GM18498 (cell line): ENCODE results near the gene THAP10.
"Not testable (repeated sequence)": the region's sequence is repeated elsewhere in the genome, so short reads cannot be mapped to it uniquely, and the experiment has no call there.

ENCODE experiments used
- ATAC-seq: cut with Tn5 transposase; IDR thresholded peaks from one replicate; pipeline ENCODE4 v1.9.1; 2021; ENCODE audit warnings: mild to moderate bottlenecking, moderate library complexity; ENCODE audit not compliant: unreplicated experiment

THAP10 gene

DNA sequence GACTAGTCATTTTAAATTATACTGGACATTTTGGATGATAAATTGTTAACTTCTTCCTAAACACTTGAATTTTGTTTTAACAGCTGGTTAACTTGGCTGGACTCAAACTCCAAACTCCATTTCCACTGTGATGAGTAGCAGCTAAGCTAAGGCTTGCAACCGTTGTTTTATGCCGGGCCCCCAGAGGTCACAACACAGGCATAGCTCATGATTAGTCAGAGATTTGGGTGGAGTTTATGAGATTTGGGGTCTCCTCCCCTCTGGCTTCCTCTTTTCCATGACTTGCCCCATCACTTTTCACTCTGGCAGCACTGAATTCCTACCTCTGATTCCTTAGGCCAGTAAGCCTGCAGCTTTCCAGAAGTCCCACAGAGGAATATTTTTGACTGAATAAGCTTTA lies 12.8 kb downstream of the THAP10 start:
- ATAC-seq, result no peak

DNA sequence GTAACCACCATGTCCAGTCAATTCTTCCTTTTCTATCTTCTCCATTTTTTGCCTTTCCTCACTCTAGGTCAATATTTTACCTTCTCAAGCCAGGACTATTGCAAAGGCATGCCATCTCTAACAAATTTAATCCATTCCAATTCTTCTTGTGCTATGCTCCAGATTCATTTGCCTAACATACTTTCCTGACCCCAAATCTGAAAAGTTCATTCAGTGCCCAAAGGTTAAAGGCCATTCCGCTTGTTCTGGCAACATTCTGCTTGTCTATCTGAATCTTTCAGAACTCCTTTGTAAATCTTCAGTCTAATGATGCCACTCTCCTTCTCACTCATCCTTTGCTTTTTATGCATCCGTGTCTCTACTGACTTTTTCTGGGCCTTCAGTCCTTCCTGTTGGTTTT lies 15.6 kb downstream of the THAP10 start:
- no peak for ATAC-seq

DNA sequence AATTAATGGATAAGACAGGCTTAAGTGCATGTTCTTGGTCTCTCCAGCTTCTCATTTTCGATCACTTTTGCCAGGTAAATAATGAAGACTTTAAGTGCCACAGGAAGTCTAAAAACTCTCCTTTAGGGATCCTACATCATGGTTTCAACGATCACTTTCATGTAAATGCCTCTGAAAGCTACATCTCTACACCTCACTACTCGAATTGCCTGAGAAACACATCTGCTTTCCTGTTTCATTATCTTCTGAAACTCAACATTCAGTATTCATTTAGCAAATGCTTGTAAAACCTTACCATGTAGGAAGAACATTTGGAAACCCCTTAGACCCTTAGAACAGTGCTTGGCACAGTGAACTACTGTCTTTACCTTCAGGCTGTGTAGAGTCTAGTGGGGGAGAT lies 16.2 kb downstream of the THAP10 start:
- ATAC-seq, result no peak

DNA sequence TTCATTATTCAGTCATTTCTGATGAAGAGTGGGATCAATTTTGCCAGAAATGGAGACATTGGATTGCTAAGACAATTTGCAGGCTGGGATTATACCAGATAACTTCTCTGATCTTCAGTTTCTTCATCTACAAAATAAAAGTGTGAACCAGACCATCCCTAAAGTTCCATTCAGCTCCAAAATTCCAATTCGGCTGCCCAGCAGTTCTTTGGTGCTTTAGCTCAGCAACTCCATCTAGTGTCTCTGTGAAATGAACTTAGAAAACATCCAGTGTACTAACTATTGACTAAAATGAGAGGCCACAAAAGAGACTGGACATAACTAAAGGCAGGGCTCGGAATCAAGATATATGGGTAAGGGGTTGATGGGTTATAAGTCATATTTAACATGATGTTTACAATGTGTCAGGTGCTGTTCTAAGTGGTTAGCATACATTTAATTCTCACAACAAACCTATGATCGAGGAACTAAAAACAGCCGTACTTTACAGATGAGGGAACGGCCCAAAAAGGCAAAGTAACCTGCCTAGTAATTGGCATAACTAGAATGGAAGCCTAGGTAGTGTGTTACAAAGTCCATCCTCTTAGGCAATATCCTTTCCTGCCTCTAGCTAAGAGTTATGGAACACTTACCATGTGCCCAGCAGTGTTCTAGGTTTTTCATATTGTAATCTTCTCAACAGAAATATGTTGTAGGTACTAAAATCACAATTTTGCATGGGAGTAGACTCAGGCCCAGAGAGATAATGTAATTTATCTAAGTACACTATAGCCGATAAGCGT lies 17.0 kb downstream of the THAP10 start:
- ATAC-seq, result no peak

DNA sequence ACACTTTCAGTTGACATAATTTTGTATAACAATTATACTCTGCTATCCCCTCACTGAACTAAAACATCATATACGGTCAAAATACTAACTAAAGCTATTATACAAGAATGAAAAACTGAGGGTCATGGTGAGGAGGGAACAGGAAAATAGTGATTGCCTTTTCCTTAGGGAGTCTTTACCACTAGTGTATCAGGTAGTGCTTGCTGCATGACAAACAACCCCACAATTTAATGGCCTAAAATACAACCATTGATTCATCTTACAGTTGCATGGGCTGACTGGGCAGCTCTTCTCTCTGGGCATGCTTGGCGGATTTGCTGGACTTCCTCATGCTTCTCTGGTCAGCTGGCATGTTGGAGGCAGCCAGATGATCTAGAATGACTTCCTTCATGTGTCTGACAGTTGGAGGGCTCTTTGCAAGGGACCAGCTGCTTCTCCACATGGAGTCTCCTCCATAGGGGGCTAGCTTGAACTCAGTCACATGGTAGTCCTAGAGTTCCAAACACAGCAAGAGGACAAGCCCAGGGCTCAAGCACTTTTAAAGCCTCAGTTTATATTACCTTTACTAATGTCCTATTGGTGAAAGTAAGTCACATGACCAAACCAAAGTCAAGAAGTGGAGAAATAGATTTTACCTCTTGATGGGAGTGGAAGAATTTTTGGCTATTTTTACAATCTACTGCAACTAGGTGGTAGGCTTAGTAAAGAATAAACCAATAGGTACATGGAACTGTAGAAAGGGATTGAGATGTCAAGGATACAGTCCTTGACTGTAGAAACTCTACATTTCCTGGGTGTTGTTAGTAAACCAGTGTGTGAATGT lies 18.8 kb downstream of the THAP10 start:
- no peak for ATAC-seq

DNA sequence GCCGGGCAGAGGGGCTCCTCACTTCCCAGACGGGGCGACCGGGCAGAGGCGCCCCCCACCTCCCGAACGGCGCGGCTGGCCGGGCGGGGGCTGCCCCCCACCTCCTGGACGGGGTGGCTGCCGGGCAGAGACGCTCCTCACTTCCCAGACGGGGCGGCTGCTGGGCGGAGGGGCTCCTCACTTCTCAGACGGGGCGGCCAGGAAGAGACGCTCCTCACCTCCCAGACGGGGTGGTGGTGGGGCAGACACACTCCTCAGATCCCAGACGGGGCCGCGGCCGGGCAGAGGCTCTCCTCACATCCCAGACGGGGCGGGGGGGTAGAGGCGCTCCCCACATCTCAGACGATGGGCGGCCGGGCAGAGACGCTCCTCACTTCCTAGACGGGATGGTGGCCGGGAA lies 20.7 kb downstream of the THAP10 start:
- ATAC-seq, result not testable (repeated sequence)

DNA sequence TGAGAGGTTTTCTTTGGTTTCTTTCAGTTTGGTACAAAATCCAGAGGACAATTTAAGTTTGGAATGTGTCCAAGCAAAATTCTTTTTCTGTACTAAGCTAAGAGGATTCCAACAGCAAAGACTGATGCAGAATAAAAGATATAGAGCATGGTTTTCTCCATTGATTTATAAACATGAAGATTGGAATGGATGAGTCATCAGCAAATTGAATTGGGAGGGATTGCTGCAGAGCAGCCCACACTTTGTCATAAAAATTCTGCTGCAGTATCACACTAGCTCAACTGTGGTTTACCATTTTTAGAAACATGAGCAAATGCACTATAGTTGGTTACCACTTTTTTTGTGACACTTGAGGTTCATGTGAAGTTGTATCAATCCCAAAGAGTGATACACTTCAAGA lies 22.2 kb downstream of the THAP10 start:
- ATAC-seq, result no peak

DNA sequence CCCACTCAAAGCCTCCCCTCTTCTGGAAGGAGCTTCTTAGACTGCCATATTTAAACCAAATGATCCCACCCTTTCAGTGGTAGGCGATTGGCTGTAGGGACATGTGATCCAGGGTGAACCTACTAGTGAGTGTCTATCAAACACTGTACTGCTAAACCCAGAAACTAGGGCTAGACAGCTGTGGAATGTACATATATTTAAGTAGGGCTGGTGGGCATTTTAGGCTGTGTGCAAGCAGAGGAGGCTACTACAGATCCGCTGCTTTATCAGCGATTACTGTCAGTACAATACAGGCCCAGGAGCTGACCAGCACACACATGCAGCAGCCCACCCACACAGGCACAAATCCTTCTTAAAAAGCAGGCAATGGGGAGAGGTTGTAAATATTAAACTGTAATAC lies 22.9 kb downstream of the THAP10 start:
- ATAC-seq, result no peak

DNA sequence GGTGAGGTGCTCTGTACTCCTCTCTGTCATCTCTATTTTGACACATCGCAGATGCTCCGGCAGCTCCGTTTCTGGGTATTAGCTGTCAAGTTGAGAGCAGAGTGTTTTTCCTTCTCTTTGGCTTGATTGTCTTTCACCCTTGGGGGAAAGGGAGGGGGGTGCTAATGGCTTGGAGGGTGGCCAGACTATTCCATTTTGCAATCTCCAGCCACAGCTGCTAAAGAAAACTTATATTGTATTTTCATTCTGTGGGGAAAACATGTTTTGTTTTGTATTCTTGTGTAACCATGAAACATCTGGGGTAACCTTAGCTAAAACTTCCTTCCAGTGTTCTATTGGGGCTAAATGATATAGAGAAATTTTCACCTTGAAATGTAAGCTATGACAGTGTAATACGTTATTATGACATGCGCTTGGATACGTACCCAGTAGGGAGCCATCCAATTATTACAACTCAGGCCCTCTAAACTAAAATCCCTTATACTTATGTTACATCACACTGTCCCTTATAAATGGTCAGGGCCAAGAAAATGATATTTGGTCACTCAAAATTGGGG lies 24.2 kb downstream of the THAP10 start:
- ATAC-seq, result no peak

DNA sequence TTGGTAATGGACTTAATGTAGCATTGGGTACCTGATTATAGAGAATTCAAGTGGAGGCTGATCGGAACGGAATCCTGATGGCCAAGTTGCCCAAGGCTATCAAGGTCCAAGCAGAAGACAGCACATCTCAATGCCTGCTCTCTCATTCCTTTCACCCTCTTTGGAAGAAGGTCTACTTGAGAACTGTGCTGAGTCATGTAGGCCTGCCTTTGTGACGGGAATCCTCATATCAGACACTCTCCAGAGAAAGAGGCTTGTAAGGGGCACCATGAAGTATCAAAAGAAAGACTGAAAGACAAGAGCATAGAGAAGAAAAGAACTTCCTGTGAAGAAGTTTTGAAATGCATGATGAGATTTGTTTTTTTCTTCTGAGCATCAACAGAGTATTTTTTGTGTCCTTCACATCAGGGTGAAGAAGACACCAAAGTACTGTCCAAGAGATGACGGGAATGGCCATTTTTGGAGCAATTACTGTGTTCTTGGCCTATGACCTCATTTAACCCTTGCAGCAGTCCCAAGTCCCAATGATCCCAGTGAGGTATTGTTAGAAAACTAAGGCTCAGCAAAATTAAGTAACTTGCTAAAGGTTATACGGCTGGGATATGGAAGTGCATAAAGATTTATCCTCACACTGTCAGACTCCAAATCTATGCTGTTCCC lies 25.1 kb downstream of the THAP10 start:
- ATAC-seq, result no peak

DNA sequence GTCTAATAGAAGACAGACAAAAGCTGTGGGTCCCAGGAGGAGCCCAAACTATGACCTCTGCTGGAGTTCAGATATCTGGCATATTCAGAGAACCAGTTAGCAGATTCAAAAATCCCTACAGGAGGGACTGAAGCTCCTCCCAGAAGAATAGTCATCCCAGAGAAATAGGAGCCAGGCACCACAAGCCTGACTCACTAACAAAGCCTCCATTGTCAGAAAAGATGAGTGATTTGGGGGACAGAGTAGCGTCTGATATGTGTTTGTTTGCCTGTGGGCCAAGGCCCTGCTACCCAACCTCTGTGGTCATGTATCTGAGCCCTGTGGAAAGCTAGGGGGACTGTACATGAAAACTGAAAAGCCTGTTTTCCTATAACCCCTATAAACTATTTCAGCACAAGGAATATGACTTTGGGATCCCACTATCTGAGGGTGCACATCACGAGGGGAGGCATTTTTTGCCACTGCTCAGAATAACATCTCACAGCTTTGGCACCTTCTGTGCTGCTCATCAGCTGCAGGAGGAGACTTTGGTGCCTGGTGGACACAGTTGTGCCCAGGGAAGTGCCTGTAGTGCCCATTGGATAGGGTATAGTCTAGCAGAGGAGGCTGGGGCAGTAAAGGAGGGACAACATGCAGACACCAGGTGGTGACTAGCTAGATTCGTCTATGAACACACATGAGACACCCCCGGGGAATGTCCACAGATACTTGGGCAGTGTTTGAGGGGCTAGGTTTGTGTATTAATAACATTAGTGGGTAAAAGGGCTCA lies 28.6 kb downstream of the THAP10 start:
- no peak for ATAC-seq

DNA sequence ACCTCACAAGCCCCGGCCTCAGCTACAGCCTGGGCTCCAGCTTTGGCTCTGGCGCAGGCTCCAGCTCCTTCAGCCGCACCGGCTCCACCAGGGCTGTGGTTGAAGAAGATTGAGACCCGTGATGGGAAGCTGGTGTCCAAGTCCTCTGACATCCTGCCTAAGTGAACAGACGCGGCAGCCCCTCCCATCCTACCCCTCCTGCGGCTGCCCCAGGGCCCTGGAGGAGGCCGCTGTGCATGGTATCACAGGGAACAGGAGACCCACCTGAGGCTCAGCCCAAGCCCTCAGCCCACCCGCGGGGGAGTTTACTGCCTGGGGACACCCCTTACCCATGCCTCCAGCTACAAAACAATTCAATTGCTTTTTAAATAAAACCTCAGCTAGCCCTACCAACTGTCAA lies 32.2 kb downstream of the THAP10 start:
- ATAC-seq, result no peak

DNA sequence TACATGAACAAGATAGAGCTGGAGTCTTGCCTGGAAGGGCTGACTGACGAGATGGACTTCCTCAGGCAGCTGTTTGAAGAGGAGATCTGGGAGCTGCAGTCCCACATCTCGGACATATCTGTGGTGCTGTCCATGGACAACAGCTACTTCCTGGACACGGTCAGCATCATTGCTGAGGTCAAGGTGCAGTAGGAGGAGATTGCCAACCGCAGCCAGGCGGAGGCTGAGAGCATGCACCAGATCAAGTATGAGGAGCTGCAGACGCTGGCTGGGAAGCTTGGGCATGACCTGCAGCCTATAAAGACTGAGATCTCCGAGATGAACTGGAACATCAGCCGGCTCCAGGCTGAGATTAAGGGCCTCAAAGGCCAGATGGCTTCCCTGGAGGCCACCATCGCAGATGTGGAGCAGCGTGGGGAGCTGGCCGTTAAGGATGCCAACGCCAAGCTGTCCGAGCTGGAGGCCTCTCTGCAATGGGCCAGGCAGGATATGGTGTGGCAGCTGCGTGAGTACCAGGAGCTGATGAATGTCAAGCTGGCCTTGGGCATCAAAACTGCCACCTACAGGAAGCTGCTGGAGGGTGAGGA lies 32.8 kb downstream of the THAP10 start:
- ATAC-seq, result no peak

DNA sequence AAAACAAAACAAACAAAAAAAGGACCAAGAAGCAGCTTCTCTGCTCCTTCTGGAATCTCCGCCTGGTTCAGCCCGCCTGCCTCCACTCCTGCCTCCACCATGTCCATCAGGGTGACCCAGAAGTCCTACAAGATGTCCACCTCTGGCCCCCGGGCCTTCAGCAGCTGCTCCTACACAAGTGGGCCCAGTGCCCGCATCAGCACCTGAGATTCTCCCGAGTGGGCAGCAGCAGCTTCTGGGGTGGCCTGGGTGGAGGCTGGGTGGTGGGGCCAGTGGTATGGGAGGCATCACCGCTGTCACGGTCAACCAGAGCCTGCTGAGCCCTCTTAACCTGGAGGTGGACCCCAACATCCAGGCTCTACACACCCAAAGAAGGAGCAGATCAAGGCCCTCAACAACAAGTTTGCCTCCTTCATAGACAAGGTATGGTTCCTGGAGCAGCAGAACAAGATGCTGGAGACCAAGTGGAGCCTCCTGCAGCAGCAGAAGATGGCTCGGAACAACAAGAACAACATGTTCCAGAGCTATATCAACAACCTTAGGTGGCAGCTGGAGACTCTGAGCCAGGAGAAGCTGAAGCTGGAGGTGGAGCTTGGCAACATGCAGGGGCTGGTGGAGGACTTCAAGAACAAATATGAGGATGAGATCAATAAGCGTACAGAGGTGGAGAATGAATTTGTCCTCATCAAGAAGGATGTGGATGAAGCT lies 33.5 kb downstream of the THAP10 start:
- ATAC-seq, result not testable (repeated sequence)

DNA sequence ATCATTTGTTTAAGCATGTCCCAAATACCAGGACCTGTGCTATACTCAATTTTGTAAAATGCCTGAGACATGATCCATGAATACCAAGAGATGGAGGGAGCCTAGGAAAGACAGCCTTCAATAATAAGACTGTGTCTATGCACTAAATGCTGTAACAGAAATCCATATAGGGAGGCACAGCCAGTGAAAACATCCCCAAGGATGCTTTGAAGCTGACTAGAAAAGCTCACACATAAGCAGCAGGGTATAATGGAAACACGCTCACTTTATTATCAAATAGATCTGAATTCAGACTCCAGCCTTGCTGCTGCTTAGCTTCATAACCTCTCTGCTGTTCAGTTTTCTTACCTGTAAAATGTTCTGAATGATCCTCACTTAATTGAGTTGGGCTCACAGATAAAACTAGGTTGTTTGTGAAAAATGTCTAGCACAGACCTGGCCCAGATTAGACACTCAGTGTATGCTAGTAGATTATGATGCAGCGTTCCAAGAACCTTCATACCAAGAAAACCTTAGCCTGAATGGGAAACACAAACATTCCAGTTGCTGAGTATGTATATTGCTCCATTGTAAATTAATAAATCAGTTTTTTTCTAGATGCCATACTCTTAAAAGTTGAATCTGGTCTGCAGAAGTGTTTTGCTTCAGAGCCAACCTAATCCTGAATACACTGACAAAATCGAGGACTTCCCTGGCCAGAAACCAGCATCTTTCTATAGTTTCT lies 34.5 kb downstream of the THAP10 start:
- no peak for ATAC-seq

DNA sequence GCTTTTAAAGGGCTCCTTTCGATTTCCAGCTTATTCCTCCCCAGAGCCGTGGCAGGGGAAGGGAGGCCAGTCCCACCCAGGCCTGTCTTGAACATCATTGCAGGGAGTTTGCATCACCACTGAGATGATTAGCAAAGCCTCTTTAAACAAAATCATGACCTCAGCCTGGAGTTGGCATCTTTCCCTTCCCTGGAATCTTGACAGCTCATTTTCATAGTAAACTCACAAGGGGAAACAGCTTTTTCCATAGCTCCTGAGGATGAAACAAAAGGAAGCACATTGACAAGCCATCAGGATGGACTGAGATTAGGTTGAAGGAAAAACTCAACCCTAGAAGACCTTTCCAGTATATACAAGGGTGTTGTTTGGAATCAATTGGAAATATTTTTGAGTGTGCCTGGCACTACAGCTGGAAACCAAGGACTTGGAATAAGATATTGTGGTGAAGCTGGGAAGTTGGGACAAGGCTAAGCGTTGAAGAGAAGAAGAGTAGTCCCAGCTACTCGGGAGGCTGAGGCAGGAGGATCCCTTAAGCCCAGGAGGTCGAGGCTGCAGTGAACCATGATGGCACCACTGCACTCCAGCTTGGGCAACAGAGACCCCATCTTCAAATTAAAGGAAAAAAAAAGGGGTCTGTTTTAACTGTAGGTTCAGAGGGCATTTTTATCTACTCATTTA lies 35.2 kb downstream of the THAP10 start:
- ATAC-seq, result no peak

DNA sequence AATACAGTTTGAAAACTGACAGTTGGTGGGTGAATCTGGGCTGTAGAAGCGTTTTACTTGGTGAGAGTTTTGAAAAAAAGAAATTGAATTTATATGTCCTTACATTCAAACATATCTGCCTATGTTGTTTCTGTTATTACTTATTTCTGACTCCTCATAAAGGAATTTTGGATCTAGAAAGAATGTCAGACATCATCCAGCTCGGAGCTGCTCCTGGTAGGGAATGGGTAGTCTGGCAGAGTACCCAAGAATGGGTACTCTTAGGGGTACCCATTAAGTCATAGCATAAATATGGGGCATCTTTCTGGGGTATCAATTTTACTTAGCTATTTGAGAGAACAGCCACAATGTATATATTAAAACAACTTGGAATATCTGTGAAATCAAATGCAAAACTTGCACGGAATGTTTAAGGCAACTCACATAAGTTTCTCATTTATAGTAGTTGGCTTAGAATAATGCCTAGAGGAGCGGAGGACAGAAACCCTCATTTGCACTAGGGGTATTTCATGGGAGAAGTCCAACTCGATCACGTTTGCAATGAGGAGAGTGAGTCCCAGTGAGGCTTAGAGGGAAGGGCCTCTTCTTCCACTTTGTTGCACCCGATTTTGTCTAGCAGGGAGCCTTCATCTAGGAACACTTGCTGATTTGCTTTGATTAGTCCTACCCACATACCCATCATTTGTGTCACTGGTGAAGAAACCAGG lies 35.9 kb downstream of the THAP10 start:
- ATAC-seq, result no peak

DNA sequence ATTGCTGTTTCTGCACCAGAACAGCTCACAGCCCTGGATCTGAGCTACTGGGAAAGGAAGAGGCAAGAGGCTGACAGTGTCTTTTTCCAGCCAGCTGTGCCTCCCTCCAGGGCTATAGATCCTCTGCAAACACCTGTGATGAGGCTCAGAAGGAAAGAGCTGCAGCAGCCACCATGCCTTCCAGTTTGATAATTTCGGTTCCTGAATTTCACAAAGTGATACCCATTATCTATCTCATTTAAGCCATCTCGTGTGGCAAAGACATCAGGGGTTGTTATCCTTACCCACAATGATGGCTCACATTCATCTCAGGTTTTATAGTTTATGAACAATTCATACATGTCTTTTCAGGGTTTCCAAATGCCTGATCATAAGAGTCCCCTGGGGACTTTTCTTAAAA lies 36.5 kb downstream of the THAP10 start:
- no peak for ATAC-seq
